Fibroblast of skin of right quadriceps (primary cell): ENCODE measurements around the gene MARK1.
"Not testable (repeated sequence)": the region's sequence is repeated elsewhere in the genome, so short reads cannot be mapped to it uniquely, and the experiment has no call there.

Source experiments
- DNase-seq: peaks from one replicate; pipeline ENCODE4 v3.0.0-alpha.2; 2013

Gene MARK1

GRCh38 chr1:220529521-220530020, 1.6 kb downstream of the MARK1 start:
- no peak for DNase-seq

DNA sequence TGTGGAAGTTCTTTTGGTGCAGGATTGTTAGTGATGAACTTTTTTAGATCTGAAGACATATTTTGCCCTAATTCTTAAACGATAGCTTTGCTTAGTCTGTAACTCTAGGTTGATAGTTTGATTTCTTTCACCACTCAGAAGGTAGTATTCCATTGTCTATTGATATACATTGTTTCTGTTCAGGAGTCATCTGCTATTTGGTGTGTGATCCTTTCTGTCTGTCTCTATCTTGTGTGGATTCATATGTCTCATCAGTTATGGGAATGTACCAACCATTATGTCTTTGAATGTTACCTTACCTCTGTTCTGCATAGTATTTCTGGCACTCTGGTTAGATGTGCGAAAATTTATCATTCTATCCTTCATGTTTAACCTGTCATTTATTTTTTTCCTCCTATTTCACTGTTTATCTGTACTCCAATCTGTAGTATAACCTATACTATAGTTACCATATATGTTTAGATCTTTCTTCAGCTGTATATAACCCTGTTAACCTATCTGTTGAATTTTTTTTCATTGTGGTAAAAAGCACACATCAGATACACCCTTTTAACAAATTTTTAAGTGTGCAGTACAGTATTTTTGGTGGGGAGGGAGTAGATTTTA, 5.7 kb downstream of the MARK1 start:
- no peak for DNase-seq

GRCh38 chr1:220544901-220545303, 17.0 kb downstream of the MARK1 start:
- no peak for DNase-seq

GRCh38 chr1:220550811-220551399, 23.0 kb downstream of the MARK1 start:
- DNase-seq: no peak

DNA sequence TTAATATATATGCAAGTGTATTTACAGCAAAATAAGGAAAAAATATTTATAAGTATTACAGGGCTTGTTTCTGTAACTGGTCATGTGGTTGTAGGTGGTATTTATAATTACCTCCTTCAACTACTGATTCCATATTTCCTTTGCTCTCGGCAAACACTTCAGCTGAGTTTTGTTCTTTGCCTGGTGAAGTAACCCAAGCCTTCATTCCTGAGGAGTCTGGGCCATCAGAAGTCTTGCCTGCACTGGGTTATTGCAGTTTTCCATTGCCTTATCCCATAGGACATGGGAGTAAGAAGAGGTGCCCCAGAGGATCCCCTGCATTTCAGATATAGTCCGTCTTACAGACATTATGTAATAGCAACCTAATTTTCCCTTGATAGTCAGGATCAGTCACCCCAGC, 23.8 kb downstream of the MARK1 start:
- no peak for DNase-seq

DNA sequence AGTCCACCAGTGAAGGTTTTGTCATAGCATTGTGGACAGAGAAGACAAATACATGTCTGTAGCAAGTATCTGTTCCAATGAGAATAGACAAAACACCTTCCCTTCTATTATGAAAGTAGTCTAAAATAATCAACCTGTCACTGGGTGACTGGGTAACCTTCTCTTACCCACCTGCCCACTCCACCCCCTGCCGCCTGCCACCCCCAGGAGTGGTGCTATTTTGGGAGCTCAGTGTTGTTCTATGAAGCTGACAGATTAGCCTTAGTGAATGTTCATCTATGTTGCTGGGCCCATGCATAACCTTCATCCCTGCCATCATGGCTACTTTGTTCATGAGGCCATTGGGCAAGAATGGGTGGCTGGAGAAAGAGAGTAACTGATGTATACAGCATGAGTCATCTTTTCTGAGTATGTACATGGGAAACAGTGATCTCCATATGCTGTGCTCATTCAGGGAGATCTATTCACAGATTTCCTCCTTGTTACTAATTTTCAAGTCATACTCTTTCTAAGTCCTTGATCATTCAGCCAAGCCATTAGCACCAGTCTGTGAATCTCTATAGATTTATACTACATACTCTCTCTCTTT, 24.8 kb downstream of the MARK1 start:
- DNase-seq: peak; percentile 22

DNA sequence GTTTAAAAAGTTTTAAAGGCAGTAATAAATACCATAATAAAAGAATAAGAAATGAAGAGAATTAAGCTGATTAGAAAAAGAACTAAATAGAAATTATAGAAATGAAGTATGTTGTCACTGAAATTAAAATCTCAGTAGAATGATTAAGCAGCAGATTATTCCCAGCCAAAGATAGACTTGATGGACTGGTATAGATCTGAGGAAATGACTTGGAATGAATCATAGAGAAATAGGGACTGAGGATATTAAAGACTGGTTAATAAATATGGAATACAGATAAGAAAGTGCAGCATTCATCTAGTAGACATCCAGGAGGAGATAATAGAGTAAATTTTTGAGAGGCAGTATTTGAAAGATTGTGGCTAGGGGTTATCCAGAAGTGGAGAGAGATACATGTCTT, 28.7 kb downstream of the MARK1 start:
- no peak for DNase-seq

- no peak for DNase-seq
These were observed 35.6 kb downstream of the MARK1 start for GRCh38 chr1:220563564-220563963.

DNA sequence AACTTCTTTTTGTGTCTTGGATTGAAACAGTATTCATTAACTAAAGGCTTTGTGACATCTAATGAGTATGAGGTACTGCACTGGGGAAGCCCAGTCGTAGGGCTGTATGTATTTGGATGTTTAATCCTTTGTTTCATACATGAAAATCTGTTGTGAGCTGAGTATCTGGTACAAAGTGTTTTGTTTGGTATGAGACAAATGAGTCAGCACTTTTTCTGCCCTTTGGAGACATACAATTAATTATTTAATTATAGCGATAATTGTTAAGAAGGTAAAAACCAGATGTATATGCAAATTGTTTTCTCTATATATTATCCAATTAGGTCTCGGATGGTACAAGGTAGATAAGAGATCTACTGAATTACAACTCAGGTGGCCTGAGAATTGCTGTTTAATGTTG, 36.3 kb downstream of the MARK1 start:
- DNase-seq: no peak

- no peak for DNase-seq
These were observed 37.7 kb downstream of the MARK1 start for GRCh38 chr1:220565670-220566069.

- DNase-seq: no peak
These were observed 38.9 kb downstream of the MARK1 start for GRCh38 chr1:220566869-220567268.

DNA sequence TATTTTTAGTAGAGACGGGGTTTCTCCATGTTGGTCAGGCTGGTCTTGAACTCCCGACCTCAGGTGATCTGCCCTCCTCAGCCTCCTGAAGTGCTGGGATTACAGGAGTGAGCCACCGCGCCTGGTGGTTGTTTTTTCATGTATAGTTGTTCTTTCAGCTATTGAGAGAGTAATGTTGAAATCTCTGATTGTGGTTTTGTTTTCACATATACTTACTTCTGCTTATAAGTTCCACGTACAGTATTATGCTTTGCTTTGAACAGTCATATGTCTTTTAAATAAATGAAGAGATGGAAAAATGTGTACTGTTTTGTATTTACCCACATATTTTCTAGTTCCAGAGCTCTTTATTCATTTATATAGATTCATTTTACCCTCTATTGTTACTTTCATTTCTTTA, 44.5 kb downstream of the MARK1 start:
- DNase-seq: no peak

DNA sequence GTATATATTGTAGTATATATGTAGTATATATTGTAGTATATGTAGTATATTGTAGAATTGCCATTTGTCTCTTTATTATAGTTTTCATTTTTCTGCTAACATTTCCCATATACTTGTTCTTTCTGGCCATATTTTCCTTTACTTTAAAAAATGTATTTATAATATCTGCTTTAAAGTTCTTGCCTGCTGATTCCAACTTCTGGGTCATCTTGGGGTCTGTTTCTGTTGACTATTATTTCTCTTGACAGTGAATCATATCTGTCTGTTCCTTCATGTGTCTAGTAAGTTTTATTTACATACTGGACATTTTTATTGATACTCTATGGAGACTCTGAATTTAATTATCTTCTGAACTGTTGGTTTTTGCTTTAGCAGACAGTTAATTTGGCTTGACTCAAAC, 45.9 kb downstream of the MARK1 start:
- DNase-seq: no peak

DNA sequence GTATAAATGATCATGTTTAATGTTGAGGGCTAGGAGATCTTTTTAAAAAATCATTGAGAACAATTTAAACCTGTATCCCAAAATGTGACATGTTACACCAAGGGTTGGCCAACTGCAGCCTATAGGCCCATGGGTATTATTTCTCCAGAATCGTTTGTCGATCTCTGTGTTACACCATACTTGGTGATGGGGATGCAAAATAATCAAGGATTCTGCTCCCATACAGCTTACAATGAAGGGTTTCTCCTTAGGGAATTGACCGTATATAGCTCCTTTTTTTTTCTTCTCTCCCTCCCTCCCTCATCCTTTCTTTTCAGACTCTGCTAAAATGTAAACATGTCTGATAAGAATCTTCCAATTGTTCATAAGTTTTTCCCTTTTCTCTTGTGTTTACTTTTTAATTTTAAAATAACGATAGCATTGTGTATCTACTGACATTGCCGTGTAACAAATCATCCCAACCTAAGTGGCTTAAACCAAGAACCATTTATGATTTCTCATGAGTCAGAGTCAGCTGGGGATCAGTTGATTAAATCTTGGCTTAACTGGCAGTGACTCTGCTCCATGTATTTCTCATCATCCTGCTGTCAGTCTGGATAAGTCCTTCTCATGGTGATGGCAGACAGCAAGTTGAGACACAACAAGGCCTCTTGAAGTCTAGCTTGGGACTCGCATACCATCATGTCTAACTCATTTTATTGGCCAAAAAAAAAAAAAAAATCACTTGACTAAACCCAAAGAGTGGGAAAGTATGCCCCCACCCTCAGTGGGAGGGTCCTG, 48.0 kb downstream of the MARK1 start:
- no peak for DNase-seq

- DNase-seq: no peak
These were observed 50.0 kb downstream of the MARK1 start for GRCh38 chr1:220577926-220578325.

GRCh38 chr1:220579317-220579716, 51.4 kb downstream of the MARK1 start:
- DNase-seq: no peak

DNA sequence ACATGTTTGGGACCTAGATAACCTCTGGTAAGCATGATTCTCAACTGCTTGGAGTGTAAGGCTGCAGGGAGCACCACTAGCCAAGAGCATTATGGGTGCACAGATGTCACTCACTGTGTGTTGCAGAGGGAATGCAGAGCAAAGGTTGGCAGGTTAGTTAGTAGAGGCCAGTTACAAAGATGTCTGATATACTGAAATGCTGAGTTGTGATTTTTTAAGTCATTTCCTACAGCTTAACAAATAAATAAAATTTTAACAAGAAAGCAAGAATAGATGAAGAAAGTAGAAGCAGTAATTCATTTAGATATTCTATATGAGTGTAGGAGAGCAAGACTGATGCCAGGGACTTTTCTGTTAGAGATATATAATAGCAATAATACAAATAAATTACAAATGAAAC, 64.8 kb downstream of the MARK1 start:
- DNase-seq: no peak

- no peak for DNase-seq
These were observed 66.4 kb downstream of the MARK1 start for GRCh38 chr1:220594356-220594755.

DNA sequence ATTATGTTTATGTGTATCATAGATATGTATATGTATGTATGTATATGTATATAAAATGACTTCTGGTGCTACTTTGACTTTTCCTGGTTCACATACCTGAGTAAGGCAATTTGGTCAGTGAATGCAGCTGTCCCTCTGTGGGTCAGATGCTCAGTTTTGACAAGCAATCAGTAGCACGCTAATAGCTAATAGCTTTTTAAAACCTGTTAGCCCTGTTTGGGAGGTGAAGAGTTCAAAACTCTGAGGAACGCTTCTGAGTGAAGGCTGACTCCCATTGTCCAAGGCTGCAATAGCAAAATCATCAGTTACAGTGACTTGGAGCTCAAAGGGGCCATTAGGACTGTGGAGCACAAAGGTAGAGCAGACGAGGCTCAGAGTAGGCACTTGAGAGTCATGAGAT, 67.2 kb downstream of the MARK1 start:
- DNase-seq: no peak

GRCh38 chr1:220604926-220605325, 77.0 kb downstream of the MARK1 start:
- no peak for DNase-seq

DNA sequence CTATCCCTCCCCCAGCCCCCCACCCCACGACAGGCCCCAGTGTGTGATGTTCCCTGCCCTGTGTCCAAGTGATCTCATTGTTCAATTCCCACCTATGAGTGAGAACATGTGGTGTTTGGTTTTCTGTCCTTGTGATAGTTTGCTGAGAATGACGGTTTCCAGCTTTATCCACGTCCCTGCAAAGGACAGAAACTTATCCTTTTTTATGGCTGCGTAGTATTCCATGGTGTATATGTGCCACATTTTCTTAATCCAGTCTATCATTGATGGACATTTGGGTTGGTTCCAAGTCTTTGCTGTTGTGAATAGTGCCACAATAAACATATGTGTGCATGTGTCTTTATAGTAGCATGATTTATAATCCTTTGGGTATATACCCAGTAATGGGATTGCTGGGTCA, 77.7 kb downstream of the MARK1 start:
- DNase-seq: not testable (repeated sequence)

- not testable (repeated sequence) for DNase-seq
These were observed 83.2 kb downstream of the MARK1 start for GRCh38 chr1:220611100-220611499.

DNA sequence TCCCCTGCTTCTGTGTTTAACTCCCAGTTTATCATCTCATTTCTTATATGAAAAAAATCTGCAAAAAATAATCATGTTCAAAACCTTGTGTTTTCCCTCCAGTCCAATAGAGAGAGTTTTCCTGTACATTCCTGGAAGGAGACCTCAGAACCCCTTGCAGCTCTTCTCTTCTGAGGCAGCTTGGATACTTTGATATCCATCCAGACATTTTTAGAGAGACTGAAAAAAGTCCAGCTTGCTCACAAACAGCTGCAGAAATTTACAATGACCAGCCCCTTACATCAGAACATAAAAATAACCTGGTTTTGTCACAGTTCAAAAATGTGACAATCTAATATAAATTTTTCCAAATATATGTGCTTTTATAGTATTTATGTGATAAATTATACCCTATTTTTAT, 88.9 kb downstream of the MARK1 start:
- no peak for DNase-seq

DNA sequence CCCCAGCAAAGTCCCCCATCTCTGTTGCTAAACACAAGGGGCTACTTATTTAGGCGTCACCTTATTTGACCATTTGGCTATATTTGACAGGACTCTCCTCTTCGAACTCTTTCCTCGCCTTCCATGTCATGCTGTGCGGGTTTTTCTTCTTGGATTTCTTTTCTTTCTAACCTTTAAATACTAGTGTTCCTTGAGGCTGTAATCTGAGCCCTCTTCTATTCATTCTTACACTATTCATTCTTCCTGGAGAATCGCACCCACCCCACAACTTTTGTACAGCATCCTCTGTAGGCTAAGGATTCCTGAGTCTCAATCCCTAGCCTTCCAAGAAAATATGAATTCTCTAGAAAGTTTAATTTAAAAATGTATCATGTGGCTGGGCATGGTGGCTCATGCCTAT, 100.5 kb downstream of the MARK1 start:
- DNase-seq: no peak
